Uterus (tissue), 2 donors: ENCODE data around the gene MREG.

Experiments used
- POLR2A ChIP-seq, 2 donors: fragments of 450-650 bp; IDR thresholded peaks; one replicate each; pipeline ENCODE4 v1.6.1; 2016; ENCODE audit warnings: antibody characterized with exemption in 2 of 2, mild to moderate bottlenecking in 1 of 2, moderate library complexity in 1 of 2
- TF ChIP-seq, protein P1 (sequence below), 4 experiments: fragments of 200-600 bp in 2 of 4; fragments of 450-650 bp in 2 of 4; sonication (generic) in 2 of 4; IDR thresholded peaks; one replicate each; pipeline ENCODE4 v1.5.1; 2016 to 2019; ENCODE audit warnings: antibody characterized with exemption in 4 of 4, mild to moderate bottlenecking in 2 of 4, moderate library complexity in 1 of 4

DNA sequence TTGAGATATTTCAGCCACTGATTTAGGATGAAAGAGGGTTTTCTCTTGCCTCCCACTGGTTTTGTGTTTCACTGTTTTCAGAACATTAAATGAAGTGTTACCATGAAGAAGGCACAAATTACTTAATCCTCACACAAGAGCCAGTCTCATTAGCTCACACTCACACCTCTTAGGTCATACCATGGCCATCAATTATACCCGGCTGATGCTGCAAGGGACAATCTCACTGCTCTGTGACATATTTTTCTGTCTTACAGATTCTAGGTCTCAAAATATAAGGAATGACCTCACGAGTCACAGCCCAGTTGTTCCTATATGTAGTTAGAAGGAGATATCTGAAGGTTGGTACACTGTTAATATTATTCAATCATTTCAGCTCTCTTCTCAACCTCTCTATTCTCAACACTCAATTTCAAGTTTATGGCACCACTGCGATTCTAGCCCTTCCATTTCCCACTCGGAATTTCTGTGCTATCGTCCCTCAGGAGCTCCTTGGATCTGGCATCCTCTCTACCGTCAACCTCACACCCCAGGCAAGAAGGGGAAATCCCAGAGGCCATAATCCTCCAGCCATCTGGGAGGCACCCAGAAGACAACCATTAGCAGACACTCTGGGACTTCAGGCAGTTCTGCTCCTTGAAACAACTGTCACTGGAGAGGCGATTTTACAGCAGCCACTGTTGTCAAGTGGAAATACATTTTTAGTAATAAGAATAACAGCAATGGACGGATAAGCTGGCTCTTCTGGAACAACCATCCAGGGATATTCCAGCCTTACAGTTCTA lies 101.9 kb downstream of the MREG start:
- TF ChIP-seq, protein P1, sequence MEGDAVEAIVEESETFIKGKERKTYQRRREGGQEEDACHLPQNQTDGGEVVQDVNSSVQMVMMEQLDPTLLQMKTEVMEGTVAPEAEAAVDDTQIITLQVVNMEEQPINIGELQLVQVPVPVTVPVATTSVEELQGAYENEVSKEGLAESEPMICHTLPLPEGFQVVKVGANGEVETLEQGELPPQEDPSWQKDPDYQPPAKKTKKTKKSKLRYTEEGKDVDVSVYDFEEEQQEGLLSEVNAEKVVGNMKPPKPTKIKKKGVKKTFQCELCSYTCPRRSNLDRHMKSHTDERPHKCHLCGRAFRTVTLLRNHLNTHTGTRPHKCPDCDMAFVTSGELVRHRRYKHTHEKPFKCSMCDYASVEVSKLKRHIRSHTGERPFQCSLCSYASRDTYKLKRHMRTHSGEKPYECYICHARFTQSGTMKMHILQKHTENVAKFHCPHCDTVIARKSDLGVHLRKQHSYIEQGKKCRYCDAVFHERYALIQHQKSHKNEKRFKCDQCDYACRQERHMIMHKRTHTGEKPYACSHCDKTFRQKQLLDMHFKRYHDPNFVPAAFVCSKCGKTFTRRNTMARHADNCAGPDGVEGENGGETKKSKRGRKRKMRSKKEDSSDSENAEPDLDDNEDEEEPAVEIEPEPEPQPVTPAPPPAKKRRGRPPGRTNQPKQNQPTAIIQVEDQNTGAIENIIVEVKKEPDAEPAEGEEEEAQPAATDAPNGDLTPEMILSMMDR (IDR thresholded peaks at IDR 0.05): no peak
- no peak for TF ChIP-seq POLR2A (IDR thresholded peaks at IDR 0.05)
